Measurements from ENCODE around the gene PCBP4. TPM values are rescaled to one million over a fixed set of nuclear protein-coding genes. Genes with fewer than 3 reads are reported as not detected.

Gene PCBP4
- total and polyA plus RNA-seq, 4 experiments from 2014 or later, result 13.0 to 20.5 (median 19.1) TPM

DNA sequence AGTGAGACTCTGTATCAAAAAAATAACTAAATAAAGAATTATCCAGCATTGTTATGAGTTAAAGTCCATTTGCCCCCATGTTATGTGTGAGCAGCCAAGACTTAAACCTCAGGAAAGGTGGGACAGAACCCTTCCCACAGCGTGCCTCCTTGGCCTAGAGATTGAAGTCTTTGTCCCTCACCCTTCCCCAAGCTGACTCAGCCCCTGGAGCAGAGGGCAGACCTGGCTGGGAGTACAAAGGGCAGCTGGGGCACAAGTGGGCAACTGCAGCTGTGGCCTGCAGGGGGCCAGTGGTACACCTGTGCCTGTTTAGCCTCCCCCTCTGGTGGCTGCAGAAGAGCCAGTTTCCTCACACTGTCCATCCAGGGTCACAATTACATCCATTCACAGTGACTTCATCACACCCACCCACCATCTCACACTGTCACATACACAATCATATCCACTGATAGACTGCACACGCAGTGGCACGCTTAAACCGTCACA, 15.1 kb upstream of the PCBP4 start:
- H3K27ac Mint-ChIP-seq, result peak overlapping the region; percentile 74 to 98 (median 92)
- no peaks in the 10 kb centered on the region for H3K9me3 ChIP-seq (ENCODE audit: control insufficient read depth in 1 of 2, low read length in 2 of 2)
- peak overlapping the region; percentile 77 for H3K27ac ChIP-seq (ENCODE audit: low read depth, low read length)
- H3K4me1 Mint-ChIP-seq, result peaks cover 7 to 32% (median 26%) of the 10 kb centered on the region in 4 donors
- peak overlapping the region; percentile 36 to 55 for H3K4me3 ChIP-seq (ENCODE audit: low read length in 2 of 2)
- POLR2A ChIA-PET (ENCODE audit: partially characterized antibody), result interaction anchor here (0.8 to 8.2 kb wide), 13 partner anchors 8 to 305 kb away, joined by 3 to 65 read pairs (median 8); partner anchors contain the start of genes ABHD14A, ABHD14B, DUSP7 and GLYCTK
- no peaks in the 10 kb centered on the region for H3K9me3 Mint-ChIP-seq
- peaks cover 32% of the 10 kb centered on the region for H3K4me1 ChIP-seq (ENCODE audit: insufficient read depth, low read length)
- no peaks in the 10 kb centered on the region for H3K27me3 ChIP-seq (ENCODE audit: insufficient read depth, low read length)
- intact Hi-C loops (cut with micrococcal nuclease), result no loop called here
- no peaks in the 10 kb centered on the region for H3K36me3 ChIP-seq (ENCODE audit: insufficient read depth, low read length)
- peak in 1 of 5 donors; percentile 23 for DNase-seq
- CTCF ChIA-PET (ENCODE audit: partially characterized antibody), result interaction anchor here (0.8 to 4.5 kb wide), 8 partner anchors 9 to 480 kb away, joined by 3 to 47 read pairs (median 9); partner anchors contain the start of genes ABHD14A, ABHD14B, DUSP7 and PARP3
- H3K4me3 Mint-ChIP-seq, result peak overlapping the region; percentile 90 to 97 (median 94)
- no peaks in the 10 kb centered on the region for H3K36me3 Mint-ChIP-seq
- H3K27me3 Mint-ChIP-seq, result no peaks in the 10 kb centered on the region

DNA sequence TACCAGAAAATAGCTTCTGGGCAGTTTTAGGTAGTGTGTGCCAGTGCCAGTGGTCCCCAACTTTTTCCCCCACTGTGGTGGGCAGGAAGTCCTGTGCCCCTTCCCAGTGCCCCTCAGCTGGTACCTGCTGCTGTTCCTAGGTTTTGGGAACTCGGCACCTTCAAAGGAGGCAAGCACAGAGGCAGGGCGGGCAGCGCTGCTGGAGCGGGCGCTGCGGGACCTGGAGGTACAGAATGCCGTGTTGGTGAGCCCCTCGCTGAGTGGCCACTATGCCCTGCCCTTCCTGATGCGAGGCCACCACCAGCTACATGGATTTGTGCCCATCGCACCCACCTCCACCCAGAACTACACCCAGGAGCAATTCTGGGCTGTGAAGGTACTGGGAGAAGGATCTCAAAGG, 13.0 kb upstream of the PCBP4 start:
- CTCF ChIA-PET (ENCODE audit: partially characterized antibody), result interaction anchor here (1.1 to 4.4 kb wide), 2 partner anchors 21 to 38 kb away, joined by 3 to 19 read pairs; partner anchors contain the start of genes PARP3 and RRP9
- H3K9me3 ChIP-seq (ENCODE audit: control insufficient read depth in 1 of 2, low read length in 2 of 2), result no peaks in the 10 kb centered on the region
- H3K27me3 ChIP-seq (ENCODE audit: insufficient read depth, low read length), result no peaks in the 10 kb centered on the region
- no peak overlapping the region for H3K4me3 ChIP-seq (ENCODE audit: low read length in 2 of 2)
- Mint-ChIP-seq H3K27me3 (no peaks in the 10 kb centered on the region), H3K4me1 (peaks cover 21 to 53% (median 42%) of the 10 kb centered on the region in 4 donors), H3K4me3 (peak overlapping the region in 1 of 8 donors; percentile 41), H3K36me3 (no peaks in the 10 kb centered on the region), H3K27ac (no peak overlapping the region), H3K9me3 (no peaks in the 10 kb centered on the region)
- no peak overlapping the region for H3K27ac ChIP-seq (ENCODE audit: low read depth, low read length)
- H3K36me3 ChIP-seq (ENCODE audit: insufficient read depth, low read length), result no peaks in the 10 kb centered on the region
- POLR2A ChIA-PET (ENCODE audit: partially characterized antibody), result interaction anchor here (0.6 to 8.2 kb wide), 4 partner anchors 12 to 27 kb away, joined by 3 to 59 read pairs (median 26); partner anchors contain the start of genes PCBP4 and RPL29
- no peak for DNase-seq
- H3K4me1 ChIP-seq (ENCODE audit: insufficient read depth, low read length), result peaks cover 49% of the 10 kb centered on the region
- intact Hi-C loops (cut with micrococcal nuclease), result no loop called here

DNA sequence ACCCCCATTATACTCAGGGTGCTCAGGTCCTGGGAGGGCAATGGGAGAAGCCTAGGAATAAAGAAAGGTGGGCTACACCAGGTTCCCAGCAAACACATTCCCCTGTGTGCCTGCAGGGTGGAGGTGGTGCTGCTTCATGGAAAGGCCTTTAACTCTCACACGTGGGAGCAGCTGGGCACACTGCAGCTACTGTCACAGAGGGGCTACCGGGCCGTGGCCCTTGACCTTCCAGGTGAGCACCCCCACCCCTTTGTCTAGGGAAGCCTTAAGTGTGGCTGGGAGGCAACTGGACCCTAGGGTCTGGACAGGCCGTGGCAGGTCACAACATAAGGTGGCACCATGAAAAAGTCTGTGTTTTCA, 10.9 kb upstream of the PCBP4 start:
- no peak for DNase-seq
- peaks cover 29 to 59% (median 48%) of the 10 kb centered on the region in 4 donors for H3K4me1 Mint-ChIP-seq
- Histone ChIP-seq H3K27me3 (ENCODE audit: insufficient read depth, low read length) (no peaks in the 10 kb centered on the region), H3K36me3 (ENCODE audit: insufficient read depth, low read length) (no peaks in the 10 kb centered on the region), H3K9me3 (ENCODE audit: control insufficient read depth in 1 of 2, low read length in 2 of 2) (no peaks in the 10 kb centered on the region), H3K27ac (ENCODE audit: low read depth, low read length) (no peak overlapping the region), H3K4me1 (ENCODE audit: insufficient read depth, low read length) (peaks cover 51% of the 10 kb centered on the region), H3K4me3 (ENCODE audit: low read length in 2 of 2) (no peak overlapping the region)
- intact Hi-C loops (cut with micrococcal nuclease), result no loop called here
- no peaks in the 10 kb centered on the region for H3K9me3 Mint-ChIP-seq
- H3K27ac Mint-ChIP-seq, result peak overlapping the region in 1 of 7 donors; percentile 75
- H3K27me3 Mint-ChIP-seq, result no peaks in the 10 kb centered on the region
- ChIA-PET POLR2A (ENCODE audit: partially characterized antibody) (interaction anchor here (0.8 to 1.7 kb wide), 4 partner anchors 8 to 35 kb away, joined by 3 to 7 read pairs (median 4); partner anchors contain the start of gene RPL29), CTCF (ENCODE audit: partially characterized antibody) (no interaction called here)
- H3K4me3 Mint-ChIP-seq, result no peak overlapping the region
- H3K36me3 Mint-ChIP-seq, result peaks cover 0 to 5% of the 10 kb centered on the region in 2 donors

- POLR2A ChIA-PET (ENCODE audit: partially characterized antibody), result interaction anchor here (0.8 to 4.6 kb wide), 4 partner anchors 9 to 35 kb away, joined by 3 to 25 read pairs (median 4); partner anchors contain the start of genes PCBP4 and RPL29
- Histone ChIP-seq H3K27ac (ENCODE audit: low read depth, low read length) (peak overlapping the region; percentile 10), H3K9me3 (ENCODE audit: control insufficient read depth in 1 of 2, low read length in 2 of 2) (no peaks in the 10 kb centered on the region), H3K4me3 (ENCODE audit: low read length in 2 of 2) (no peak overlapping the region), H3K27me3 (ENCODE audit: insufficient read depth, low read length) (no peaks in the 10 kb centered on the region), H3K4me1 (ENCODE audit: insufficient read depth, low read length) (peaks cover 48% of the 10 kb centered on the region), H3K36me3 (ENCODE audit: insufficient read depth, low read length) (no peaks in the 10 kb centered on the region)
- Mint-ChIP-seq H3K4me1 (peaks cover 28 to 56% (median 45%) of the 10 kb centered on the region in 4 donors), H3K9me3 (no peaks in the 10 kb centered on the region), H3K4me3 (peak overlapping the region; percentile 49 to 80 (median 67)), H3K27ac (peak overlapping the region; percentile 73 to 94 (median 82)), H3K36me3 (peaks cover 0 to 5% of the 10 kb centered on the region in 2 donors), H3K27me3 (no peaks in the 10 kb centered on the region)
- intact Hi-C loops (cut with micrococcal nuclease), result no loop called here
- CTCF ChIA-PET (ENCODE audit: partially characterized antibody), result no interaction called here
- peak; percentile 44 to 78 (median 49) for DNase-seq
Observed at GRCh38 chr3:51977446-51978142, 10.3 kb upstream of the PCBP4 start.

- H3K4me1 ChIP-seq (ENCODE audit: insufficient read depth, low read length), result peaks cover 34% of the 10 kb centered on the region
- intact Hi-C loops (cut with micrococcal nuclease), result loop anchor here (1.0 kb wide), 1 partner anchor 7 kb away; the partner anchor contains the start of gene ACY1
- peak overlapping the region; percentile 78 for H3K27ac ChIP-seq (ENCODE audit: low read depth, low read length)
- H3K27ac Mint-ChIP-seq, result peak overlapping the region; percentile 68 to 96 (median 93)
- H3K36me3 ChIP-seq (ENCODE audit: insufficient read depth, low read length), result no peaks in the 10 kb centered on the region
- peak overlapping the region; percentile 81 to 95 for H3K4me3 ChIP-seq (ENCODE audit: low read length in 2 of 2)
- H3K27me3 ChIP-seq (ENCODE audit: insufficient read depth, low read length), result no peaks in the 10 kb centered on the region
- ChIA-PET CTCF (ENCODE audit: partially characterized antibody) (interaction anchor here (1.6 to 4.1 kb wide), 2 partner anchors 19 to 77 kb away, joined by 4 to 22 read pairs; partner anchors contain the start of gene RPL29), POLR2A (ENCODE audit: partially characterized antibody) (interaction anchor here (2.9 to 5.1 kb wide), 5 partner anchors 9 to 80 kb away, joined by 10 to 72 read pairs (median 25); partner anchors contain the start of genes DUSP7, PARP3, PCBP4 and RPL29)
- H3K4me1 Mint-ChIP-seq, result peaks cover 25 to 53% (median 38%) of the 10 kb centered on the region in 4 donors
- H3K9me3 Mint-ChIP-seq, result no peaks in the 10 kb centered on the region
- DNase-seq, result peak in 1 of 5 donors; percentile 53
- peak overlapping the region; percentile 88 to 96 (median 93) for H3K4me3 Mint-ChIP-seq
- H3K36me3 Mint-ChIP-seq, result peaks cover 0 to 5% of the 10 kb centered on the region in 2 donors
- H3K9me3 ChIP-seq (ENCODE audit: control insufficient read depth in 1 of 2, low read length in 2 of 2), result no peaks in the 10 kb centered on the region
- H3K27me3 Mint-ChIP-seq, result no peaks in the 10 kb centered on the region
Observed at GRCh38 chr3:51975852-51976549, 8.7 kb upstream of the PCBP4 start.

- Histone ChIP-seq H3K4me1 (ENCODE audit: insufficient read depth, low read length) (peaks cover 32% of the 10 kb centered on the region), H3K36me3 (ENCODE audit: insufficient read depth, low read length) (no peaks in the 10 kb centered on the region), H3K27me3 (ENCODE audit: insufficient read depth, low read length) (no peaks in the 10 kb centered on the region), H3K4me3 (ENCODE audit: low read length in 2 of 2) (peak within 1 kb of the TSS; percentile 81 to 95), H3K27ac (ENCODE audit: low read depth, low read length) (peak within 1 kb of the TSS; percentile 78), H3K9me3 (ENCODE audit: control insufficient read depth in 1 of 2, low read length in 2 of 2) (no peaks in the 10 kb centered on the region)
- H3K4me3 Mint-ChIP-seq, result peak within 1 kb of the TSS; percentile 90 to 99 (median 96)
- no peaks in the 10 kb centered on the region for H3K9me3 Mint-ChIP-seq
- ChIA-PET POLR2A (ENCODE audit: partially characterized antibody) (interaction anchor here (0.9 to 5.1 kb wide), 13 partner anchors 9 to 305 kb away, joined by 3 to 72 read pairs (median 10); partner anchors contain the start of genes ACY1, DUSP7, PARP3 and PCBP4), CTCF (ENCODE audit: partially characterized antibody) (interaction anchor here (1.6 to 4.1 kb wide), 4 partner anchors 8 to 78 kb away, joined by 4 to 49 read pairs (median 34); partner anchors contain the start of genes ACY1, PARP3, RPL29 and RRP9)
- intact Hi-C loops (cut with micrococcal nuclease), result loop anchor here (1.0 to 5.0 kb wide), 5 partner anchors 8 to 1738 kb away; partner anchors contain the start of genes ACY1, GNAI2 and PARP3
- peak; percentile 75 to 80 (median 76) for DNase-seq
- H3K36me3 Mint-ChIP-seq, result peaks cover 0 to 5% of the 10 kb centered on the region in 2 donors
- H3K27me3 Mint-ChIP-seq, result no peaks in the 10 kb centered on the region
- peak within 1 kb of the TSS; percentile 68 to 98 (median 96) for H3K27ac Mint-ChIP-seq
- H3K4me1 Mint-ChIP-seq, result peaks cover 28 to 53% (median 41%) of the 10 kb centered on the region in 4 donors
Observed at GRCh38 chr3:51974963-51975851, 8.0 kb upstream of the PCBP4 start, which contains the start of gene ABHD14A. TSS of gene ABHD14A (plus strand) at chr3:51975064. CDS start at chr3:51975136, 72 bp downstream.

Measured in CD4-positive, alpha-beta memory T cell (primary cell).